H9 (cell line): ENCODE measurements around the gene FLG2. TPM values are rescaled to one million over a fixed set of nuclear protein-coding genes. Genes with fewer than 3 reads are reported as not detected.
"Not testable (repeated sequence)": the region's sequence is repeated elsewhere in the genome, so short reads cannot be mapped to it uniquely, and the experiment has no call there.

Experiments
- DNase-seq: peaks from one replicate; pipeline ENCODE4 v3.0.0-alpha.2; 2017
- H2AFZ ChIP-seq: one replicate; pipeline ENCODE4 v1.6.1; 2013; ENCODE audit warnings: mild to moderate bottlenecking, low read length, control low read depth, moderate library complexity
- H2AK5ac ChIP-seq: 2 replicates; pipeline ENCODE4 v1.6.1; 2013; ENCODE audit warnings: low read length, control low read depth, mixed read lengths; ENCODE audit not compliant: insufficient read length
- H2BK120ac ChIP-seq: one replicate; pipeline ENCODE4 v1.6.1; 2013; ENCODE audit warnings: low read depth, mild to moderate bottlenecking, low read length, control low read depth, inconsistent platforms; ENCODE audit not compliant: poor library complexity, severe bottlenecking
- H2BK12ac ChIP-seq: 2 replicates; pipeline ENCODE4 v1.6.1; 2013; ENCODE audit warnings: low read length, control low read depth, mixed read lengths, low read depth; ENCODE audit not compliant: insufficient read length
- H2BK15ac ChIP-seq: 2 replicates; pipeline ENCODE4 v1.6.1; 2013; ENCODE audit warnings: low read depth, low read length, control low read depth
- H2BK20ac ChIP-seq: one replicate; pipeline ENCODE4 v1.6.1; 2013; ENCODE audit warnings: low read depth, mild to moderate bottlenecking, low read length, control low read depth, inconsistent platforms; ENCODE audit not compliant: poor library complexity, severe bottlenecking
- H2BK5ac ChIP-seq: 2 replicates; pipeline ENCODE4 v1.6.1; 2013; ENCODE audit warnings: low read length, control low read depth, mixed read lengths; ENCODE audit not compliant: insufficient read length
- H3K14ac ChIP-seq: 2 replicates; pipeline ENCODE4 v1.6.1; 2013; ENCODE audit warnings: low read length, control low read depth; ENCODE audit not compliant: insufficient read depth
- H3K18ac ChIP-seq: 2 replicates; pipeline ENCODE4 v1.6.1; 2013; ENCODE audit warnings: low read depth, mild to moderate bottlenecking, mixed read lengths, low read length, control low read depth; ENCODE audit not compliant: insufficient read length
- H3K23ac ChIP-seq: 2 replicates; pipeline ENCODE4 v1.6.1; 2013; ENCODE audit warnings: low read length, control low read depth, mixed read lengths, low read depth; ENCODE audit not compliant: insufficient read length
- H3K23me2 ChIP-seq: 2 replicates; pipeline ENCODE4 v1.6.1; 2013; ENCODE audit warnings: low read depth, mild to moderate bottlenecking, mixed read lengths, low read length, control low read depth; ENCODE audit not compliant: insufficient read length, poor library complexity, severe bottlenecking
- H3K27ac ChIP-seq: 2 replicates; pipeline ENCODE4 v1.5.1; 2013; ENCODE audit warnings: low read length, control low read depth, mixed read lengths, low read depth; ENCODE audit not compliant: insufficient read length
- H3K27me3 ChIP-seq: 2 replicates; pipeline ENCODE4 v1.6.1; 2013; ENCODE audit warnings: low read length, control low read depth, inconsistent platforms; ENCODE audit not compliant: insufficient read depth
- H3K4ac ChIP-seq: 2 replicates; pipeline ENCODE4 v1.6.1; 2013; ENCODE audit warnings: low read depth, mild to moderate bottlenecking, control low read depth, inconsistent platforms, low read length, moderate library complexity
- H3K4me1 ChIP-seq: 2 replicates; pipeline ENCODE4 v1.6.1; 2013; ENCODE audit warnings: low read length, control low read depth, inconsistent platforms; ENCODE audit not compliant: insufficient read depth
- H3K4me2 ChIP-seq: 2 replicates; pipeline ENCODE4 v1.6.1; 2013; ENCODE audit warnings: low read length, control low read depth, mixed read lengths; ENCODE audit not compliant: insufficient read length, insufficient read depth
- H3K56ac ChIP-seq: 2 replicates; pipeline ENCODE4 v1.6.1; 2013; ENCODE audit warnings: low read depth, mild to moderate bottlenecking, mixed read lengths, low read length, control low read depth; ENCODE audit not compliant: insufficient read length
- H3K79me1 ChIP-seq: 2 replicates; pipeline ENCODE4 v1.6.1; 2013; ENCODE audit warnings: low read depth, mild to moderate bottlenecking, moderate library complexity, low read length, control low read depth, inconsistent platforms; ENCODE audit not compliant: insufficient read depth, poor library complexity, severe bottlenecking
- H3K79me2 ChIP-seq: 2 replicates; pipeline ENCODE4 v1.6.1; 2013; ENCODE audit warnings: low read length, control low read depth, inconsistent platforms; ENCODE audit not compliant: insufficient read depth
- H3K9ac ChIP-seq: 2 replicates; pipeline ENCODE4 v1.6.1; 2013; ENCODE audit warnings: low read length, control low read depth, mixed read lengths; ENCODE audit not compliant: insufficient read length; ENCODE audit errors: extremely low read depth
- H3K9me3 ChIP-seq: one replicate; pipeline ENCODE4 v1.6.1; 2013; ENCODE audit warnings: low read depth, low read length, inconsistent platforms; ENCODE audit not compliant: control insufficient read depth
- H3T11ph ChIP-seq: one replicate; pipeline ENCODE4 v1.6.1; 2013; ENCODE audit warnings: mild to moderate bottlenecking, low read length, control low read depth, inconsistent platforms
- H4K20me1 ChIP-seq: one replicate; pipeline ENCODE4 v1.6.1; 2013; ENCODE audit not compliant: control insufficient read depth, insufficient read length, insufficient read depth
- H4K5ac ChIP-seq: 2 replicates; pipeline ENCODE4 v1.6.1; 2013; ENCODE audit warnings: low read depth, mild to moderate bottlenecking, mixed read lengths, low read length, control low read depth; ENCODE audit not compliant: insufficient read length
- H4K8ac ChIP-seq: replicated peaks from 2 replicates; pipeline ENCODE4 v1.6.1; 2013; ENCODE audit warnings: low read length, control low read depth, mixed read lengths, low read depth; ENCODE audit not compliant: insufficient read length
- H4K91ac ChIP-seq: 2 replicates; pipeline ENCODE4 v1.6.1; 2013; ENCODE audit warnings: low read depth, mild to moderate bottlenecking, moderate library complexity, mixed read lengths, low read length, control low read depth; ENCODE audit not compliant: insufficient read length
- H3K27ac Mint-ChIP-seq, 3 experiments: 2 replicates in 2 of 3; 3 replicates in 1 of 3; pipeline ENCODE4 v1.8.0; 2020 to 2021; ENCODE audit warnings: mixed read lengths in 3 of 3, mild to moderate bottlenecking in 1 of 3, moderate library complexity in 1 of 3
- H3K27me3 Mint-ChIP-seq: 2 replicates; pipeline ENCODE4 v1.8.0; 2021; ENCODE audit warnings: low read depth, mild to moderate bottlenecking, moderate library complexity, mixed read lengths
- H3K36me3 Mint-ChIP-seq, 3 experiments: 2 replicates in 2 of 3; 3 replicates in 1 of 3; pipeline ENCODE4 v1.8.0; 2020 to 2021; ENCODE audit warnings: low read depth in 3 of 3, mixed read lengths in 3 of 3; ENCODE audit not compliant: insufficient read depth in 1 of 3
- H3K4me1 Mint-ChIP-seq, 2 experiments: 2 replicates each; pipeline ENCODE4 v1.8.0; 2020; ENCODE audit warnings: mixed read lengths in 2 of 2
- H3K4me3 Mint-ChIP-seq, 2 experiments: 2 replicates in 1 of 2; 3 replicates in 1 of 2; pipeline ENCODE4 v1.8.0; 2020 to 2021; ENCODE audit warnings: mild to moderate bottlenecking in 2 of 2, mixed read lengths in 2 of 2, moderate library complexity in 1 of 2
- H3K9me3 Mint-ChIP-seq, 2 experiments: 2 replicates in 1 of 2; 3 replicates in 1 of 2; pipeline ENCODE4 v1.8.0; 2020; ENCODE audit warnings: mild to moderate bottlenecking in 2 of 2, mixed read lengths in 2 of 2, moderate library complexity in 1 of 2
- WGBS: extraction: QIAGEN DNeasy Blood & Tissue Kit; methylation state at CpG from one replicate; pipeline ENCODE4 v1.1.7; 2013; ENCODE audit warnings: missing lambda C conversion rate, low lambda C conversion rate, mixed read lengths; ENCODE audit not compliant: insufficient read length; ENCODE audit errors: extremely low coverage; 5-methylcytosine and 5-hydroxymethylcytosine counted together
- total RNA-seq: library from RNA; stranded (reverse); gene quantifications from 2 replicates; pipeline ENCODE4 v1.2.1, GENCODE V29; 2021

FLG2 gene
- total RNA-seq, 1 experiment from 2014 or later = not detected

DNA sequence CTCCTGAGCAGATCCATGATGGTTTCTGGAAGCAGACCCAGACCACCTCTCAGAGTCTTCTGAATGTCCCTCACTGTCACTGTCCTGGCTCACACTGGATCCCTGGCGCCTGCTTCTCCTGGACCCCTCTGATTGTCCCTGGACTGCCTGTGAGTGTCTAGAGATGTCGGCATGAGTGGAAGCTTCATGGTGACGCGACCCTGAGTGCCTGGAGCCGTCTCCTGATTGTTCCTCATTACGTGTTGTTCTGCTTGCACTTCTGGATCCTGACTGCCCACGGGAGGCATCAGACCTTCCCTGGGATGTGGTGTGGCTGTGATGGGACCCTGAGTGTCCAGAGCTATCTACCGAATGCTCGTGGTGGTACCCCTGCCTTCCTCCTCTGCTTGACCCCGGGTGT, 53.7 kb downstream of the FLG2 start:
- H3K79me2 ChIP-seq, H3K4me3 Mint-ChIP-seq, H3K23me2 ChIP-seq, H3K27ac ChIP-seq, H3T11ph ChIP-seq, H3K27ac Mint-ChIP-seq, H2BK20ac ChIP-seq, H3K9ac ChIP-seq, H2AK5ac ChIP-seq, H2BK12ac ChIP-seq, H4K5ac ChIP-seq, H3K4me2 ChIP-seq, H3K4ac ChIP-seq, H2BK5ac ChIP-seq, H3K56ac ChIP-seq, H2BK120ac ChIP-seq, H3K4me1 ChIP-seq, H3K79me1 ChIP-seq, H4K91ac ChIP-seq, H4K20me1 ChIP-seq, H2AFZ ChIP-seq, H2BK15ac ChIP-seq, H3K27me3 Mint-ChIP-seq, H3K27me3 ChIP-seq, H4K8ac ChIP-seq, H3K14ac ChIP-seq, H3K4me1 Mint-ChIP-seq, H3K18ac ChIP-seq, H3K23ac ChIP-seq, DNase-seq: not testable (repeated sequence)
- H3K9me3 ChIP-seq = peaks cover 73% of the 10 kb centered on the region
- no CpG with 5 or more reads among the region's 10 CpGs for WGBS
- Mint-ChIP-seq H3K36me3 (peaks cover 38 to 56% (median 41%) of the 10 kb centered on the region in 3 experiments), H3K9me3 (peaks cover 91% of the 10 kb centered on the region in 2 experiments)

- H4K5ac ChIP-seq, H3K4me1 ChIP-seq, H3K18ac ChIP-seq, H3K27ac ChIP-seq, H3K56ac ChIP-seq, H2BK15ac ChIP-seq, H3K14ac ChIP-seq, H3K27me3 ChIP-seq, H2AK5ac ChIP-seq, H2BK12ac ChIP-seq, H3K4me2 ChIP-seq, H3K23me2 ChIP-seq, H2BK20ac ChIP-seq, H2AFZ ChIP-seq, H3K4me1 Mint-ChIP-seq, H3T11ph ChIP-seq, H3K9ac ChIP-seq, H3K27ac Mint-ChIP-seq, H3K4me3 Mint-ChIP-seq, H2BK120ac ChIP-seq, H3K79me2 ChIP-seq, DNase-seq, H3K79me1 ChIP-seq, H3K4ac ChIP-seq, H4K20me1 ChIP-seq, H4K91ac ChIP-seq, H3K23ac ChIP-seq, H3K27me3 Mint-ChIP-seq, H4K8ac ChIP-seq, H2BK5ac ChIP-seq: not testable (repeated sequence)
- H3K9me3 ChIP-seq = peaks cover 70% of the 10 kb centered on the region
- no CpG with 5 or more reads among the region's 12 CpGs for WGBS
- Mint-ChIP-seq H3K36me3 (peaks cover 25 to 51% (median 31%) of the 10 kb centered on the region in 3 experiments), H3K9me3 (peaks cover 90 to 91% of the 10 kb centered on the region in 2 experiments)
Observed at GRCh38 chr1:152304773-152305172, 55.0 kb downstream of the FLG2 start.
